Measurements from ENCODE around the gene RAI1. TPM values are rescaled to one million over a fixed set of nuclear protein-coding genes. Genes with fewer than 3 reads are reported as not detected.
A peak's percentile ranks its signal among the peaks of the same experiment; 100 is the strongest.

Gene RAI1
- total RNA-seq, 2 experiments from 2014 or later, result 10.5 to 11.0 TPM

DNA sequence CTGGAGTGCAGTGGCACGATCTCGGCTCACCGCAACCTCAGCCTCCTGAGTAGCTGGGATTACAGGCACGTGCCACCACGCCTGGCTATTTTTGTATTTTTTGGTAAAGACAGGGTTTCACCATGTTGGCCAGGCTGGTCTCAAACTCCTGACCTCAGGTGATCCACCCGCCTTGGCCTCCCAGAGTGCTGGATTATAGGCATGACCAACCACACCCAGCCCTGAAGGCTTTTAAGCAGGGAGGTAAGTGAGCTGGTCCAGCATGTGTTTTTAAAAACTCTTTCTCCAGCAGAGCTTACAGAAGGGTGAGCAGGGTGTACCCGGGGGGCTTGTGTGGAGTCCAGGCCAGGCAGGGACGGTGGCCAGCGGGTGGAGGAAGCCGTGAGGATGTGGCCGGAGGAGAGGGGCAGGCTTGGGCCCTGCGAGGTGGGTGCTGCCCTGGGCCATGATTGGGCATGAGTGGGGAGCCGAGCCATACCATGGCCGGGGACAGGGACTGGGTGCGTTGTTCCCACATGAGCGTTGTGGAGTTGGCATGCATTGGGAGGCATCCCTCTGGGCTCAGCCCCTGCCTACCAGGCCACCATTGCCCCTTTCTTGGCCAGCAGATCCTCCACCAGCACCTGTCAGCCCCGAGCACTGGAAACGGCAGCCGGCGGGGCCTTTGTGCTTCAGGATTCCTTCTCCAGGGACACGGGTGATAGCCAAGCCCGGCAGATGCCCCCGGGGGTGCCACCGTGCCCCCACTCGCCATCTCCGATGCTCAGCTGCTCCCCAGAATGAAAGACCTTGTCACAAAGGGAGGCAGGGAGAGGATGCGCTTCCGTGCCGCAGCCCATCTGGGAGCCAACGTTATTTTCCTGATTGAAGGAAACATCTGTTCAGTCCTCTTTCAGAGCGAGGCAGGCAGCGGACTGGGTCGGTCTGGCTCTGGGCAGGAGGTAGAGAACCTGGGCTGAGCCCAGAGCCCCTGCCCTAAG lies 64.5 kb downstream of the RAI1 start:
- no peak overlapping the region for H3K27ac Mint-ChIP-seq
- POLR2A ChIA-PET, result no interaction called here

DNA sequence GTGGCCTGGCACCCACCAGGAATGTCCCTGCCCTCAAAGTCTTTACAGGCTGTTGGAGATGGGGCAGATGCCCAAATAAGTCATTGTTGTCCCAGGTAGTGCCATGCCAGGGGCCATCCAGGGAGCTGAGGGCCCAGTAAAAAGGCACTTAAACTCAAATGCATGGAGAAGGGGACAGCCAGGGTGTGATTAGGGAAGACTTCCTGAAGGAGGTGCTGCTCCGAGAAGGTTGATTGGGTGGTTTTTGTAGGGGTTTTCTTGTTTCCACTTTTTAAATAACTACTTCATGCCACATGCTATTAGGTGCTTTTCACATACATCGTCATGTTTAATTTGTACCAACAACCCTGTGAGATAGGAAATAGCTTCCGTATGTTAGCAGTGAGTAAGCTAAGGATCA lies 66.9 kb downstream of the RAI1 start:
- intact Hi-C loops (cut with micrococcal nuclease), result no loop called here
- Mint-ChIP-seq H3K36me3 (no peaks in the 10 kb centered on the region), H3K27ac (no peak overlapping the region), H3K4me1 (ENCODE audit: low read depth) (peaks cover 28% of the 10 kb centered on the region), H3K9me3 (no peaks in the 10 kb centered on the region), H3K4me3 (no peak overlapping the region), H3K27me3 (no peaks in the 10 kb centered on the region)
- DNase-seq, result no peak
- ChIA-PET POLR2A (no interaction called here), CTCF (no interaction called here)

More for the DNA sequence above, 64.5 kb downstream of the RAI1 start:
- Mint-ChIP-seq H3K9me3 (no peaks in the 10 kb centered on the region), H3K36me3 (no peaks in the 10 kb centered on the region), H3K4me1 (ENCODE audit: low read depth) (peaks cover 14% of the 10 kb centered on the region), H3K4me3 (no peak overlapping the region), H3K27me3 (no peaks in the 10 kb centered on the region)
- intact Hi-C loops (cut with micrococcal nuclease), result no loop called here
- CTCF ChIA-PET, result no interaction called here
- no peak for DNase-seq

DNA sequence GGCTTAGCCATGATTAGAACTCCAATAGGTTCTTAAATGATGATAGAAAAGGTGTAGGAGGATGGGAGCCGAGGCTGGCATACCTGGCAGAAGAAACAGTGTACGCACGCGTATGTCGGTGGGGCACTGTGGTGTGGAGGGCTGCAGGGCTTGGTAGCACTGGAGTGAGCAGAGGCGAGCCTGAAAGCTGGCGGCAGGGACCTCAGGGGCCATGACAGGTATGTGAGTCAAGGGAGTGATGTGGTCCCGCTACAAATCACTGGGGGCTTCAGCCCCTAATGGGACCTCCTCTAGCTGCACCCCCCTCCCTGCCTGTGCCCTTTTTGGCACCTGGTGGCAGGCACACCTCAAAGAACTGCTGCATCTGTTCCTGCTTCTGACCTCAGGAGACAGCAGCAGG lies 67.3 kb downstream of the RAI1 start:
- Mint-ChIP-seq H3K4me3 (no peak overlapping the region), H3K9me3 (no peaks in the 10 kb centered on the region), H3K36me3 (no peaks in the 10 kb centered on the region), H3K27me3 (no peaks in the 10 kb centered on the region), H3K27ac (no peak overlapping the region), H3K4me1 (ENCODE audit: low read depth) (peaks cover 31% of the 10 kb centered on the region)
- CTCF ChIA-PET, result no interaction called here
- POLR2A ChIA-PET, result no interaction called here
- intact Hi-C loops (cut with micrococcal nuclease), result no loop called here
- no peak for DNase-seq

DNA sequence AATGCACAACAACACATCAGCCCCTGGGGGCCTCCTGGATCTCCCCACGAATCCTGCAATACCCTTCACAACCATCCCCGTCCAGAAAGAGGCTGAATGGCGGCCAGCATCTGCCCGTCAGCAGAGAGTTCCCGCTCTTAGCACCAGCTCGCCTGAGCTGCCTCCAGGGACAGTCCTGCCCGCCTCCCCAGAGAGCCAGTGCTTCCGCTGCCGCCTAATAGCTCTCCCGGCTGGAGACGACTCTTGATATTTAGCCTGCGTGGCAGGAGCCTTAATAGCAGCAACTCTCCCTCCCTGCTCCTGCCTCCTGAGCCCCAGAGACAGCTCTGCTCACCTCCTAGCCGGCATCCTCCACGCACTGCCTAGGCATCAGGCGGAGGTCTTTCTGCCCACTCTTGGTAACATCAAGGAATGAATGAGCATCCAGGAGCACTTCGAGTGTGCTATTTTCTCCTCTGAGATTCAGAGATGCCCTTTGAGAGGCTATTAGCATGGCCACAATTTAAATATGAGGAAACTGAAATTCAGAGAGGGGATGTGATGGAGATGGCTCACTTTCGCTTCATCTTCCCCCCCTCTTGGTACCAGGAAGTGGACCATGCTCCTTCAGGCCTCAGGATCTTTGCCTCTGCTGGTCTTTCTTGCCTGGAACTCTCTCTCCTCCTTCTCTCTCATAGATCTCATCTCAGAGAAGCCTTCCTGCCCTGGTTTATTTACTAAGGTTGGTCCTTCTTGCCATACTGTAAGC lies 67.9 kb downstream of the RAI1 start:
- H3K27ac Mint-ChIP-seq, result peak overlapping the region; percentile 73
- CTCF ChIA-PET, result interaction anchor here (0.7 kb wide), 1 partner anchor 69 kb away, joined by 3 read pairs; no protein-coding TSS in a partner anchor
- peaks cover 33% of the 10 kb centered on the region for H3K4me1 Mint-ChIP-seq (ENCODE audit: low read depth)
- no peaks in the 10 kb centered on the region for H3K27me3 Mint-ChIP-seq
- intact Hi-C loops (cut with micrococcal nuclease), result no loop called here
- DNase-seq, result no peak
- POLR2A ChIA-PET, result no interaction called here
- no peaks in the 10 kb centered on the region for H3K9me3 Mint-ChIP-seq
- H3K36me3 Mint-ChIP-seq, result no peaks in the 10 kb centered on the region
- no peak overlapping the region for H3K4me3 Mint-ChIP-seq

DNA sequence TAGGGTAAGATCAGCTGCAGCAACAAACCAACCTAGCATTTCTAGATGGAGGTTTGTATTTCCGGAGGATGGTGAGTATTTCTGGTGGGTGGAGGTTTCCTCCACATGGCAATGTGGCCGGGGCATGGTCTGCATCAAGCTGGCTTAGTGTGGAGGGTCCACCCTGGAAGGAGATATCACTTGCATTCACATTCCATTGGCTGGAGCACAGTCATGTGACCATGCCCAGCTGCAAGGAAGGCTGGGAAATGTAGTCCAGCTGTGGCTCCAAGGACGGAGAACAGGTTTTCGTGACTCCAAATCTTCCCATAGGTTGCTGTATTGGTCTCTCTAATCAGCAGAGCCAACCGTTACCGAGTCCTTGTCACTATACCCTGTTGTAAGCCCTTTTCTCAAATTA lies 68.7 kb downstream of the RAI1 start:
- H3K4me3 Mint-ChIP-seq, result peak overlapping the region; percentile 26
- POLR2A ChIA-PET, result interaction anchor here (0.6 kb wide), 2 partner anchors 9 to 15 kb away, joined by 3 read pairs; no protein-coding TSS in a partner anchor

DNA sequence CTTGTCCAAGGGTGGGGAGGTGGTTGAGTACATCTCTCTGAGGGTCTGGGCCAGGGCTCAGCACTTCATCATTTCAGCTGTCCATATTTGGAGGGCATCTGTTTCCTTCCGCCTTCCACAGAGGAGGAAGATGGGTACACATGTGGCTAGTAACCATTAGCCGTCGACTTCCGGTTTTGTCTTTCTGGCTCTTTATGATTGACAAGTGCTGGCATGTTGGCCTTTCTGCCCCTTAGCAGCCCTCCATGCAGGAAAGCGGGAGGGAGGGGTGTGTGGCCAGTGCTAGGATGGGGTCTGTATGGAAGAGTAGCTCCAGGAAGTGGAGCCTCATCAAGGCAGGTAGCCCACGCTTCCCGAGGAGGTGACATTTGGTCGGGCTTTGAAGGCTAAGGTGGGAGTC lies 69.6 kb downstream of the RAI1 start:
- POLR2A ChIA-PET, result interaction anchor here (1.0 to 1.4 kb wide), 3 partner anchors 69 to 103 kb away, joined by 3 to 5 read pairs (median 3); no protein-coding TSS in a partner anchor

More for the DNA sequence above, 68.7 kb downstream of the RAI1 start:
- no peaks in the 10 kb centered on the region for H3K27me3 Mint-ChIP-seq
- no peaks in the 10 kb centered on the region for H3K36me3 Mint-ChIP-seq
- peaks cover 33% of the 10 kb centered on the region for H3K4me1 Mint-ChIP-seq (ENCODE audit: low read depth)
- H3K27ac Mint-ChIP-seq, result peak overlapping the region; percentile 73
- CTCF ChIA-PET, result interaction anchor here (0.6 to 0.7 kb wide), 2 partner anchors 70 to 104 kb away, joined by 3 read pairs; no protein-coding TSS in a partner anchor
- peak; percentile 67 for DNase-seq
- intact Hi-C loops (cut with micrococcal nuclease), result loop anchor here (1.0 to 10.0 kb wide), 4 partner anchors 21 to 285 kb away; partner anchors contain the start of genes ATPAF2, DRC3, GID4 and TOM1L2
- H3K9me3 Mint-ChIP-seq, result no peaks in the 10 kb centered on the region

DNA sequence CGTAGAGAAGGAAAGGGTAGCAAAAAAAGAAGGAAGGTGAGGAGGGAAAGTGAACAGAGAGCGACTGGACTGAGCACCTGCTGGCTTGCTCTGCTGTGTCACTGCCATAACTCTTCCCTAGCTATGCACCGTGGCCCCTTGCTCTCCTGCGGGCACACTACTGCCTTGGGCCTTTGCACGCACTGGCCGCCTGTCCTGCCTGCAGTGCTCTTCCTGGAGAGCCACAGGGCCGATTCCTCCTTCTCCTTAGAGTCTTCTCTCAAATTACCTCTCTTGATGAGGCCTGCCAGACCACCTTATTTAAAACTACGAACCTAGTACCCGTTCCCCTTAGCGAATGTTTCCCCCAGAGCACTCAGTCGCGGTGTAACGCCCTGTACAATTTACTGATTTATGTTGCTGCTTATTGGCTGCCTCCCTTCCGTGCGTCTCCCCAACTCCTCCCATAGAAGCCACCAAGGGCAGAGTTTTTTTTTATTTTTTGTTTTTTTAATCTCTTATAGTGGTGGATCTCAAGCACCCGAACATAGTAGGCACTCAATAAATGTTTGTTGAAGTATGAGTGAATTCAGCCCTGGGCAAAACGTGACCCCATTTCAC lies 70.3 kb downstream of the RAI1 start:
- H3K27ac Mint-ChIP-seq, result peak overlapping the region; percentile 93
- peak; percentile 34 for DNase-seq
- CTCF ChIA-PET, result no interaction called here
- H3K27me3 Mint-ChIP-seq, result no peaks in the 10 kb centered on the region
- H3K9me3 Mint-ChIP-seq, result no peaks in the 10 kb centered on the region
- H3K4me1 Mint-ChIP-seq (ENCODE audit: low read depth), result peaks cover 36% of the 10 kb centered on the region
- intact Hi-C loops (cut with micrococcal nuclease), result loop anchor here (1.0 to 10.0 kb wide), 6 partner anchors 33 to 283 kb away; partner anchors contain the start of genes ATPAF2, DRC3, GID4 and TOM1L2
- no peaks in the 10 kb centered on the region for H3K36me3 Mint-ChIP-seq
- H3K4me3 Mint-ChIP-seq, result peak overlapping the region; percentile 58
- POLR2A ChIA-PET, result interaction anchor here (1.0 to 1.4 kb wide), 3 partner anchors 69 to 103 kb away, joined by 3 to 5 read pairs (median 3); no protein-coding TSS in a partner anchor

More for the DNA sequence above, 69.6 kb downstream of the RAI1 start:
- Mint-ChIP-seq H3K4me3 (peak overlapping the region; percentile 58), H3K9me3 (no peaks in the 10 kb centered on the region), H3K27ac (peak overlapping the region; percentile 93), H3K36me3 (no peaks in the 10 kb centered on the region), H3K27me3 (no peaks in the 10 kb centered on the region), H3K4me1 (ENCODE audit: low read depth) (peaks cover 33% of the 10 kb centered on the region)
- CTCF ChIA-PET, result no interaction called here
- peak; percentile 60 for DNase-seq
- intact Hi-C loops (cut with micrococcal nuclease), result loop anchor here (1.0 to 10.0 kb wide), 4 partner anchors 22 to 284 kb away; partner anchors contain the start of genes ATPAF2, DRC3, GID4 and TOM1L2

DNA sequence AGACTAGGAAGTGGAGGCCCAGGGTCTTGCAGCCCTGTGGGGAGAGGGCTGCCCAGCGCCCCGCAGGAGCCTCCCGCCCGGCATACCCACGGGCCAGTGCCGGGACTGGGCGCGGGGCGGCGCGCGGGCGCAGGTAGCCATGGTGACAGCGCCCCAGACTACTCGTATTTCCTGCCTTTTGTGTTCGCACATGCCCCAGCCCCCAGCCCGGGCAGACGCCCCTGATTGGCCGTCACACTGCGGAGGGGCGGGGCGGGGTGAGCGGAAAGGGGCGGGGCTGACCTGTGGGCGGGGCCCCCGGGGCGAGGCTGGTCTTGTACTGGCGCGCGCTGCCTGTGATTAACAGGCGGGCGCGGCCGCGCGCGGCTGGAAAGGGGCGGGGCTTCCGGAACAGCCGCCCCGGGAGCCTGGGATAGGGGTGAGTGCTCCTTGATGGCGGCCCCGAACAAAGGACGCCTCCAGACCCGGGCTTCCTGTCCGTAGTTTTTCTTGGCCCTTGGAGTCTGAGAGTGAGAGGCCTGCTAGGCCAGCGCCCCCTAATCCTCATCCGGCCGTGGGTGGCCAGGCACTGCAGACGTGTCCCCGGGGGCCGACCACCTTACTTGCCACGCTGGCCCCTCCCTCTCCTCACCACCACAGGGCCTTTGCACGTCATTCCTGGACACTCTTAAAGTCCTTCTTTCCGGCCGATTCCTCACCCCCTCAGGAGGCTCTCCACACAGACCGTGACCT lies 71.0 kb downstream of the RAI1 start:
- Mint-ChIP-seq H3K36me3 (no peaks in the 10 kb centered on the region), H3K9me3 (no peaks in the 10 kb centered on the region), H3K4me3 (peak overlapping the region; percentile 96), H3K27me3 (no peaks in the 10 kb centered on the region), H3K4me1 (ENCODE audit: low read depth) (peaks cover 39% of the 10 kb centered on the region), H3K27ac (peak overlapping the region; percentile 93)
- CTCF ChIA-PET, result no interaction called here
- POLR2A ChIA-PET, result no interaction called here
- peak; percentile 99 for DNase-seq
- intact Hi-C loops (cut with micrococcal nuclease), result loop anchor here (1.0 to 10.0 kb wide), 5 partner anchors 70 to 283 kb away; partner anchors contain the start of genes ATPAF2, DRC3, GID4 and TOM1L2

DNA sequence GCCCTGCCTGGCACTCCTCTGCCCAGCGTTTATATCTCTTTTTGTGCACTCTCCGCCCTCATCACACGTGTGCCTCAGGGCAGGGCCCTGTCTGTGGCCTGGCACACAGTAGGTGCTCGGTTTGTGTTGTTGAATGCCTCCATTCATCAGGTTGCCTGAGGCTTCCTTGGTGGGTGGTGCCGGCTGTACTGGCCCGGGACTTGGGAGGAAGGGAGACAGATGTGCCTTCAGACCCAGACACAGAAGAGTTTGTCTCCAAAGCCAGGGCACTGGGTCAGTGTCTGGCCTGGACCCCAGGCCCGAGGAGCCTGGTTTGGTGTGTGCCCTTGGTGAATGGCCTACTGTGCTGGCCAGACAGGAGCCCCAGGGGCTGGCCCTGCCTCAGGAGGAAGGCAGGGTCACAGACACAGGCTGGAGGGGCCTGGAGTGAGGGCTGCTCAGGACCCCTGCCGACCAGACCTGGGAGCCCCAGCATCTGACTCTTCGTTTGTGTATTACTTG lies 71.6 kb downstream of the RAI1 start:
- no peak for DNase-seq
- ChIA-PET POLR2A (no interaction called here), CTCF (interaction anchor here (0.8 kb wide), 1 partner anchor 97 kb away, joined by 5 read pairs; no protein-coding TSS in a partner anchor)
- intact Hi-C loops (cut with micrococcal nuclease), result loop anchor here (1.0 to 10.0 kb wide), 5 partner anchors 70 to 282 kb away; partner anchors contain the start of genes ATPAF2, DRC3, GID4 and TOM1L2
- peaks cover 45% of the 10 kb centered on the region for H3K4me1 Mint-ChIP-seq (ENCODE audit: low read depth)
- peak overlapping the region; percentile 90 for H3K27ac Mint-ChIP-seq
- no peaks in the 10 kb centered on the region for H3K27me3 Mint-ChIP-seq
- H3K4me3 Mint-ChIP-seq, result peak overlapping the region; percentile 96
- H3K36me3 Mint-ChIP-seq, result no peaks in the 10 kb centered on the region
- no peaks in the 10 kb centered on the region for H3K9me3 Mint-ChIP-seq

DNA sequence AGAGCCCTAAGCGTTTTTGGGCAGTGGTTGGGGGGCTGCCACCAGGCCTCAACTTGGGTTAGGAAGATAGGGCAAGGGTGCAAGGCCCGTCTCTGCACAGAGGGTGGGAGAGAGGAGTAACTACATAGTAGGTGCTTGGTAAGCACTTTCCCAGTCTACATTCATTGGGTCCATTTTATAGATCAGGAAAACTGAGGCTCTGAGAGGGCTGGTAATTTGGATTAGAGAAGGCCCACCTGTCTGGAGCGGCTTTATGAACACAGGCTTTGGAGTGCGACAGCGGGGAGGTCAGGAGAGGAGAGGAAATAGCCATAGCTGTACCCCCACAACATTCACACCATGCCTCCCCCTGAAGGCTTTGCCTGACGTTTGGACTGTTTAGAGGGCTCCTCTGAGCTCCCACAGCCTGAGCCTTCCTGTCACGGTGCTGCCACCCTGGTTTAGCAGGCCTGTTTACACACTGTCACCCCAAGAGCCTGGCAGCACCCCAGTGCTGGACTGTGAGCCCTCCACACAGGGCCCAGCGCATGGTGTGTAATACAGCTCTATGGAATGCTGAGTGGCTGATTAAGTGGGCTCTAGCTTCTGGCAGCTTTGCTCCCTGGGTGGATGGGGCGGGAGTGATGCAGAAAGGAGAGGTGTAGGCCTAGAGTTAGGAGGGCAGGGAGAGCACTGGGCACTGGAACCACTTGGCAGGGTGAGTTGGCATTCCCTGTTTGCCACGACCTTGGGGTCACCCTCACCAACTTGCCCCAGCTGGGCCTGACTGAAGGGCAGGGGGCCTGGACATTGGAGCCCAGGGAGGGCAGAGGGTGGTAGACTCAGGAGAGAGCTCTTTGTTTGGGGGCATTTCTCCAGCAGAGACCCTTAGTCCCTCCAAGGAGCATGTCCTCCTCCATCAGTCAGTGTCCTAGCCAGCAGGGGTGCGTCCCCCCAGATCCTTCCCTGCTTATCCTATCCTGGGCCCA lies 73.7 kb downstream of the RAI1 start:
- ChIA-PET CTCF (no interaction called here), POLR2A (interaction anchor here (1.7 kb wide), 1 partner anchor 19 kb away, joined by 4 read pairs; no protein-coding TSS in a partner anchor)
- Mint-ChIP-seq H3K36me3 (no peaks in the 10 kb centered on the region), H3K4me1 (ENCODE audit: low read depth) (peaks cover 40% of the 10 kb centered on the region), H3K27ac (no peak overlapping the region), H3K4me3 (no peak overlapping the region), H3K9me3 (no peaks in the 10 kb centered on the region), H3K27me3 (no peaks in the 10 kb centered on the region)
- intact Hi-C loops (cut with micrococcal nuclease), result loop anchor here (5.0 to 10.0 kb wide), 2 partner anchors 217 to 280 kb away; partner anchors contain the start of genes ATPAF2, DRC3, GID4 and TOM1L2
- DNase-seq, result no peak

Measured in activated CD4-positive, alpha-beta memory T cell treated with anti-CD3 and anti-CD28 coated beads for 36 hours (primary cell).